KMS-11 (cell line): ENCODE data around the gene ENOX1.

Source experiments
- H2AFZ ChIP-seq: fragments of 200-600 bp; sonication (generic); 2 replicates; pipeline ENCODE4 v1.6.1; 2016; ENCODE audit warnings: antibody characterized with exemption, mixed run types, low read depth
- H3K27ac ChIP-seq: fragments of 200-600 bp; sonication (generic); 2 replicates; pipeline ENCODE4 v1.6.1; 2016; ENCODE audit warnings: mild to moderate bottlenecking, mixed run types
- H3K27me3 ChIP-seq: fragments of 200-600 bp; sonication (generic); 2 replicates; pipeline ENCODE4 v1.6.1; 2017; ENCODE audit warnings: mild to moderate bottlenecking, low read depth, mixed run types, moderate library complexity; ENCODE audit not compliant: insufficient read depth
- H3K36me3 ChIP-seq: fragments of 200-600 bp; sonication (generic); 2 replicates; pipeline ENCODE4 v1.6.1; 2017; ENCODE audit warnings: mild to moderate bottlenecking, mixed run types; ENCODE audit not compliant: insufficient read depth
- H3K4me1 ChIP-seq: fragments of 200-600 bp; sonication (generic); 2 replicates; pipeline ENCODE4 v1.6.1; 2016; ENCODE audit warnings: mild to moderate bottlenecking, low read depth, mixed run types; ENCODE audit not compliant: poor library complexity, severe bottlenecking
- H3K4me2 ChIP-seq: fragments of 200-600 bp; sonication (generic); 2 replicates; pipeline ENCODE4 v1.7.0; 2016; ENCODE audit warnings: mild to moderate bottlenecking, mixed run types
- H3K4me3 ChIP-seq: fragments of 200-600 bp; sonication (generic); IDR thresholded peaks from 2 replicates; pipeline ENCODE4 v1.6.1; 2017; ENCODE audit warnings: low read depth, low read length, mixed read lengths; ENCODE audit not compliant: insufficient read depth
- H3K79me2 ChIP-seq: fragments of 200-600 bp; sonication (generic); 2 replicates; pipeline ENCODE4 v1.6.1; 2016; ENCODE audit warnings: low read depth, mixed run types; ENCODE audit not compliant: insufficient read depth
- H3K9ac ChIP-seq: fragments of 200-600 bp; sonication (generic); 2 replicates; pipeline ENCODE4 v1.6.1; 2016; ENCODE audit warnings: mild to moderate bottlenecking, mixed run types
- H4K20me1 ChIP-seq: fragments of 200-600 bp; sonication (generic); 2 replicates; pipeline ENCODE4 v1.6.1; 2016; ENCODE audit warnings: mild to moderate bottlenecking, mixed run types; ENCODE audit not compliant: insufficient read depth
- TF ChIP-seq, protein P1 (sequence below): fragments of 200-600 bp; sonication (generic); conservative IDR thresholded peaks from 2 replicates; pipeline ENCODE4 v1.6.1; 2017; ENCODE audit warnings: low read depth, mild to moderate bottlenecking, antibody characterized with exemption, low read length, moderate library complexity, mixed read lengths

ENOX1 gene

DNA sequence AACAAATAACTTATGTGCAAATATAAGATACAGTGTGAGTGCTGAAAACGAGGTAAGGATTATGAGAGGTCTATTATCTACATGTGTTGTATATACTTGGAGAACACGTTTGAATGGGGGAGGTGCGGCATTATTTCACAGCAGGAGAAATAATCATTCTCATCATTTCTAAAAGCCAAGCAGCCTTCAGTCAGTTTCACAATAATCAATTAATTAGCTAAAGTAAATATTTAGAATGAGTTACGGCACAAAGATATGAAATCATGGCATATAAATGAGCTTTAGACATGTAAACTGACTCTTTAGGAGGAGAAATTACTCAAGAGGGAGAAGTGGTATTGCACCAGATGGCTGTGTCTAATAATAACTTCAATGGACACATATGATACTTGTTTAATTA lies 396.8 kb downstream of the ENOX1 start:
- Histone ChIP-seq H3K36me3 (no peaks in the 10 kb centered on the region), H3K9ac (no peak overlapping the region), H3K79me2 (no peaks in the 10 kb centered on the region), H4K20me1 (no peaks in the 10 kb centered on the region), H3K4me2 (peak overlapping the region; percentile 26; the same call in 1 of the 2 replicates), H3K4me1 (peaks cover 30% of the 10 kb centered on the region), H3K27me3 (no peaks in the 10 kb centered on the region), H3K4me3 (no peak overlapping the region), H2AFZ (no peak overlapping the region), H3K27ac (no peak overlapping the region)
- TF ChIP-seq, protein P1, sequence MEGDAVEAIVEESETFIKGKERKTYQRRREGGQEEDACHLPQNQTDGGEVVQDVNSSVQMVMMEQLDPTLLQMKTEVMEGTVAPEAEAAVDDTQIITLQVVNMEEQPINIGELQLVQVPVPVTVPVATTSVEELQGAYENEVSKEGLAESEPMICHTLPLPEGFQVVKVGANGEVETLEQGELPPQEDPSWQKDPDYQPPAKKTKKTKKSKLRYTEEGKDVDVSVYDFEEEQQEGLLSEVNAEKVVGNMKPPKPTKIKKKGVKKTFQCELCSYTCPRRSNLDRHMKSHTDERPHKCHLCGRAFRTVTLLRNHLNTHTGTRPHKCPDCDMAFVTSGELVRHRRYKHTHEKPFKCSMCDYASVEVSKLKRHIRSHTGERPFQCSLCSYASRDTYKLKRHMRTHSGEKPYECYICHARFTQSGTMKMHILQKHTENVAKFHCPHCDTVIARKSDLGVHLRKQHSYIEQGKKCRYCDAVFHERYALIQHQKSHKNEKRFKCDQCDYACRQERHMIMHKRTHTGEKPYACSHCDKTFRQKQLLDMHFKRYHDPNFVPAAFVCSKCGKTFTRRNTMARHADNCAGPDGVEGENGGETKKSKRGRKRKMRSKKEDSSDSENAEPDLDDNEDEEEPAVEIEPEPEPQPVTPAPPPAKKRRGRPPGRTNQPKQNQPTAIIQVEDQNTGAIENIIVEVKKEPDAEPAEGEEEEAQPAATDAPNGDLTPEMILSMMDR = no peak

DNA sequence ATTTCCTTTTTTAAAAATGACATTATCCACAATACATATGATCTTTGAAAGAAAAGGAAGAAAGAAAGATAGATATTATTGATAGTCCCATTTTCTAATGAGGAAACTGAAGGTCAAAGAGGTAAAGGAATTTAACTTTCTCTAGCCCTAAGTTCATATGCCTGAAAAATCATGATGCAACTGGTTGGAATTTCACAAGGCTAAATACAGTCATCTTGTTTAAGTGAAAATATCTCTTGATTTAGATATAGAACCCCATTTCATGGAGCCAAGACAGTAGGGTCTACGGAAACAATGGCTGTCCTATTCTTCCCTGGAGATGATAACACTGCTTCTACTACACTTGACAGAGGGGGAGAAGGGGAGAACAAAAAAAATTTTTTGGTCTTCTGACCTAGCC lies 397.2 kb downstream of the ENOX1 start:
- peaks cover 30% of the 10 kb centered on the region for H3K4me1 ChIP-seq
- no peaks in the 10 kb centered on the region for H3K79me2 ChIP-seq
- no peaks in the 10 kb centered on the region for H4K20me1 ChIP-seq
- TF ChIP-seq, protein P1 = no peak
- peak overlapping the region; percentile 26; the same call in 1 of the 2 replicates for H3K4me2 ChIP-seq
- H2AFZ ChIP-seq = no peak overlapping the region
- no peak overlapping the region for H3K27ac ChIP-seq
- no peaks in the 10 kb centered on the region for H3K27me3 ChIP-seq
- H3K36me3 ChIP-seq = no peaks in the 10 kb centered on the region
- H3K9ac ChIP-seq = no peak overlapping the region
- H3K4me3 ChIP-seq = no peak overlapping the region

DNA sequence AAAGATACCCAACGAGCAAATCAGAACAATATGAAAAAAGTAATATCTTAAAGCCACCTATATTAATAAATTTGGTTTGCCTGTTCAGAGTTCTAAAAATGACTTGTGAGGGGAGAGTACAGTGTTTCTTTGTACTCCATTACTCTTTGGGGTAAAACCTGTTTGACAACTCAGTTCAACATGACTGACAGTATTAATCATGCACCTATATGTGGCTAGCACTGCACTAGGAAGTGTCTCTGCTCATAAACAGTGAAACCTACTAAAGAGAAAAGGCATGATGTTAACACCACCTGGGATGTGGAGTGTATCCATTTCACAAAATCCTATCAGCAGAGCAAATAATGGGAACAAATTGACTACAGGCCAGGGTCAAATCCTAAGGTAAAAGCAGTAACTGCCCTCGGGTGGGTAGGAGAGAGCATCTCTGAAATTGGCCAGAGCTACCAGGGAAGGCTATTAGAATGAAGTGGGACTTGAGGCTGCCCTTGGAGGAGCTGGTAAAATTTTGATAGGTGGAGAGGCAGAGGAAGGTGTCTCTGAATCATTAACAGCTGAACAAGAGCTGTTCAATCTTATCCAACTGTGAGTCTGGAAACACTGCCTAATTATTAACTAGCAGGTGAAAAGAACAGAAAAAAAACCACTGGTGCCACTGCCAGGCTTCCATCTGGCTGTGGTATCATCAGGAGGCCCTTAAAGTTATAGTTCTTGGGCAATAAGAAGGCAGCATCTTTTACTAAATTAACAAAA lies 398.3 kb downstream of the ENOX1 start:
- no peak overlapping the region for H3K27ac ChIP-seq
- TF ChIP-seq, protein P1 = no peak
- no peak overlapping the region for H3K4me3 ChIP-seq
- no peak overlapping the region for H2AFZ ChIP-seq
- H3K9ac ChIP-seq = no peak overlapping the region
- no peak overlapping the region for H3K4me2 ChIP-seq
- no peaks in the 10 kb centered on the region for H3K79me2 ChIP-seq
- no peaks in the 10 kb centered on the region for H4K20me1 ChIP-seq
- H3K4me1 ChIP-seq = peaks cover 30% of the 10 kb centered on the region
- H3K27me3 ChIP-seq = no peaks in the 10 kb centered on the region
- H3K36me3 ChIP-seq = no peaks in the 10 kb centered on the region

DNA sequence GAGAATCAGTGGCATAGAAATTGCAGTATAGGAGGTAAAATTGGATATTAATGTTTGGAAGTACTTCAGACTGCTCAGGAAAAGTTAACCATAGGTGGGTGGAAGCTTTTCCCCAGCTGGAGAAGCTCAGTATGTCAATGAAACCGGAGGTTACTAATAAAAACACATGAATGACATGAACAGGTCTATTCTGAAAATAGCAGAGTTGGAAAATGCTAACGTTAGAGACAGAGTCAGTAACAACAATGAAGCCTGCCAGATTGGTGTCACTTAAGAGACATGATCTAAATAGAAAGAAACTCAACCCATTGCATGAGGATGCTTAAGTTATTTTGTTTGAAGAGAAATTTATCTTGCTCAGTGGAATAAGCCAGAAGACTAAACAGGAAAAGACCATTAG lies 398.9 kb downstream of the ENOX1 start:
- Histone ChIP-seq H3K9ac (no peak overlapping the region), H3K4me3 (no peak overlapping the region), H3K79me2 (no peaks in the 10 kb centered on the region), H3K27ac (no peak overlapping the region), H4K20me1 (no peaks in the 10 kb centered on the region), H3K36me3 (no peaks in the 10 kb centered on the region), H3K4me2 (no peak overlapping the region), H2AFZ (no peak overlapping the region), H3K4me1 (peaks cover 30% of the 10 kb centered on the region), H3K27me3 (no peaks in the 10 kb centered on the region)
- TF ChIP-seq, protein P1 = no peak
